H1 (cell line): ENCODE results near the gene CDKN3. TPM values are rescaled to one million over a fixed set of nuclear protein-coding genes. Genes with fewer than 3 reads are reported as not detected.

Experiments
- POLR2A ChIP-seq, 2 experiments: IDR thresholded peaks; 1 replicate in 1 of 2; 2 replicates in 1 of 2; pipeline ENCODE4 v1.6.1; 2011; ENCODE audit warnings: low read depth in 2 of 2, low read length in 2 of 2, mild to moderate bottlenecking in 2 of 2; ENCODE audit errors: control extremely low read depth in 1 of 2
- polyA plus RNA-seq, 7 experiments: library from polyadenylated mRNA; depleted of rRNA in 3 of 7; stranded (reverse) in 5 of 7; unstranded in 2 of 7; fragments of >200 nt in 5 of 7; fragments of 200-250 nt in 2 of 7; gene quantifications; 1 replicate in 5 of 7; 2 replicates in 1 of 7; 4 replicates in 1 of 7; pipeline versions ENCODE4 v1.2.1 to v1.2.3, GENCODE V29; 2011 to 2013; ENCODE audit warnings: missing spikeins in 2 of 7, mixed read lengths in 2 of 7
- total RNA-seq: library from RNA; stranded (reverse); fragmentation: NEBNext Ultra II Directional; extraction: Animal tissue kit (Norgen Biotek cat#: 25700); gene quantifications from 2 replicates; pipeline ENCODE4 v1.2.1, GENCODE V29; 2021
- TF ChIP-seq, protein P1 (sequence below): fragments of 300-600 bp; sonication (generic); IDR thresholded peaks from 2 replicates; pipeline ENCODE4 v1.7.1; 2012; ENCODE audit warnings: low read length, moderate library complexity, mild to moderate bottlenecking, inconsistent platforms; ENCODE audit not compliant: insufficient replicate concordance

CDKN3 gene
- total and polyA plus RNA-seq, 2 of the 8 experiments (the other 6 are each of a cell fraction or from before 2014, with no cell fraction given): 43.5 to 48.3 TPM

DNA sequence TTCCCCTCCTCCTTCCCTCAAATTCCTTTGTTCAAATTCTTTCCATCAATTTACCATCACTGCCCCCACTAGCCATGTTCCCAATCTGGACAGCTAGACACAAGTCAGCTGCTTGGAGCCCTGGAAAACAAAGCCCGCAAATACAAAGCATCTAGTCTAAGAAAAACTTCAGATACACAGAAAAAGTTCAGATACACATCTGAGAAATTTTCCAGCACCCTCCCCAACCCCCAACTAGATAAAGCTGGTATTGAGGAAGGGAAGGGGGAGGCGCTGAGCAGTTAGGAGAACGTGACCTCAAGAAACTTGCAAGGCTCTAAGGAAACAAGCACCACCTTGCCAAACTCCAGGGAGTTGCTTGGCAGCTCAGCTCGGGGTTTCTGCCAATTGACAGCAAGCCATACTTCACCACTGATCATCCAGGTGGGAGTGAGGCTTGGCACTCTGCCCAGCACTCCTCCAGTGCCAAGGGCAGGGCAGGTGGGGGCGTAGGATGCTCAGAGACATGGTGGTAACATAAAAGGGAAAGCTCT is 49.4 kb downstream of the CDKN3 start (continued):
- TF ChIP-seq, protein P1, sequence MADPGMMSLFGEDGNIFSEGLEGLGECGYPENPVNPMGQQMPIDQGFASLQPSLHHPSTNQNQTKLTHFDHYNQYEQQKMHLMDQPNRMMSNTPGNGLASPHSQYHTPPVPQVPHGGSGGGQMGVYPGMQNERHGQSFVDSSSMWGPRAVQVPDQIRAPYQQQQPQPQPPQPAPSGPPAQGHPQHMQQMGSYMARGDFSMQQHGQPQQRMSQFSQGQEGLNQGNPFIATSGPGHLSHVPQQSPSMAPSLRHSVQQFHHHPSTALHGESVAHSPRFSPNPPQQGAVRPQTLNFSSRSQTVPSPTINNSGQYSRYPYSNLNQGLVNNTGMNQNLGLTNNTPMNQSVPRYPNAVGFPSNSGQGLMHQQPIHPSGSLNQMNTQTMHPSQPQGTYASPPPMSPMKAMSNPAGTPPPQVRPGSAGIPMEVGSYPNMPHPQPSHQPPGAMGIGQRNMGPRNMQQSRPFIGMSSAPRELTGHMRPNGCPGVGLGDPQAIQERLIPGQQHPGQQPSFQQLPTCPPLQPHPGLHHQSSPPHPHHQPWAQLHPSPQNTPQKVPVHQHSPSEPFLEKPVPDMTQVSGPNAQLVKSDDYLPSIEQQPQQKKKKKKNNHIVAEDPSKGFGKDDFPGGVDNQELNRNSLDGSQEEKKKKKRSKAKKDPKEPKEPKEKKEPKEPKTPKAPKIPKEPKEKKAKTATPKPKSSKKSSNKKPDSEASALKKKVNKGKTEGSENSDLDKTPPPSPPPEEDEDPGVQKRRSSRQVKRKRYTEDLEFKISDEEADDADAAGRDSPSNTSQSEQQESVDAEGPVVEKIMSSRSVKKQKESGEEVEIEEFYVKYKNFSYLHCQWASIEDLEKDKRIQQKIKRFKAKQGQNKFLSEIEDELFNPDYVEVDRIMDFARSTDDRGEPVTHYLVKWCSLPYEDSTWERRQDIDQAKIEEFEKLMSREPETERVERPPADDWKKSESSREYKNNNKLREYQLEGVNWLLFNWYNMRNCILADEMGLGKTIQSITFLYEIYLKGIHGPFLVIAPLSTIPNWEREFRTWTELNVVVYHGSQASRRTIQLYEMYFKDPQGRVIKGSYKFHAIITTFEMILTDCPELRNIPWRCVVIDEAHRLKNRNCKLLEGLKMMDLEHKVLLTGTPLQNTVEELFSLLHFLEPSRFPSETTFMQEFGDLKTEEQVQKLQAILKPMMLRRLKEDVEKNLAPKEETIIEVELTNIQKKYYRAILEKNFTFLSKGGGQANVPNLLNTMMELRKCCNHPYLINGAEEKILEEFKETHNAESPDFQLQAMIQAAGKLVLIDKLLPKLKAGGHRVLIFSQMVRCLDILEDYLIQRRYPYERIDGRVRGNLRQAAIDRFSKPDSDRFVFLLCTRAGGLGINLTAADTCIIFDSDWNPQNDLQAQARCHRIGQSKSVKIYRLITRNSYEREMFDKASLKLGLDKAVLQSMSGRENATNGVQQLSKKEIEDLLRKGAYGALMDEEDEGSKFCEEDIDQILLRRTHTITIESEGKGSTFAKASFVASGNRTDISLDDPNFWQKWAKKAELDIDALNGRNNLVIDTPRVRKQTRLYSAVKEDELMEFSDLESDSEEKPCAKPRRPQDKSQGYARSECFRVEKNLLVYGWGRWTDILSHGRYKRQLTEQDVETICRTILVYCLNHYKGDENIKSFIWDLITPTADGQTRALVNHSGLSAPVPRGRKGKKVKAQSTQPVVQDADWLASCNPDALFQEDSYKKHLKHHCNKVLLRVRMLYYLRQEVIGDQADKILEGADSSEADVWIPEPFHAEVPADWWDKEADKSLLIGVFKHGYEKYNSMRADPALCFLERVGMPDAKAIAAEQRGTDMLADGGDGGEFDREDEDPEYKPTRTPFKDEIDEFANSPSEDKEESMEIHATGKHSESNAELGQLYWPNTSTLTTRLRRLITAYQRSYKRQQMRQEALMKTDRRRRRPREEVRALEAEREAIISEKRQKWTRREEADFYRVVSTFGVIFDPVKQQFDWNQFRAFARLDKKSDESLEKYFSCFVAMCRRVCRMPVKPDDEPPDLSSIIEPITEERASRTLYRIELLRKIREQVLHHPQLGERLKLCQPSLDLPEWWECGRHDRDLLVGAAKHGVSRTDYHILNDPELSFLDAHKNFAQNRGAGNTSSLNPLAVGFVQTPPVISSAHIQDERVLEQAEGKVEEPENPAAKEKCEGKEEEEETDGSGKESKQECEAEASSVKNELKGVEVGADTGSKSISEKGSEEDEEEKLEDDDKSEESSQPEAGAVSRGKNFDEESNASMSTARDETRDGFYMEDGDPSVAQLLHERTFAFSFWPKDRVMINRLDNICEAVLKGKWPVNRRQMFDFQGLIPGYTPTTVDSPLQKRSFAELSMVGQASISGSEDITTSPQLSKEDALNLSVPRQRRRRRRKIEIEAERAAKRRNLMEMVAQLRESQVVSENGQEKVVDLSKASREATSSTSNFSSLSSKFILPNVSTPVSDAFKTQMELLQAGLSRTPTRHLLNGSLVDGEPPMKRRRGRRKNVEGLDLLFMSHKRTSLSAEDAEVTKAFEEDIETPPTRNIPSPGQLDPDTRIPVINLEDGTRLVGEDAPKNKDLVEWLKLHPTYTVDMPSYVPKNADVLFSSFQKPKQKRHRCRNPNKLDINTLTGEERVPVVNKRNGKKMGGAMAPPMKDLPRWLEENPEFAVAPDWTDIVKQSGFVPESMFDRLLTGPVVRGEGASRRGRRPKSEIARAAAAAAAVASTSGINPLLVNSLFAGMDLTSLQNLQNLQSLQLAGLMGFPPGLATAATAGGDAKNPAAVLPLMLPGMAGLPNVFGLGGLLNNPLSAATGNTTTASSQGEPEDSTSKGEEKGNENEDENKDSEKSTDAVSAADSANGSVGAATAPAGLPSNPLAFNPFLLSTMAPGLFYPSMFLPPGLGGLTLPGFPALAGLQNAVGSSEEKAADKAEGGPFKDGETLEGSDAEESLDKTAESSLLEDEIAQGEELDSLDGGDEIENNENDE: no peak
- no peak for TF ChIP-seq POLR2A (IDR thresholded peaks at IDR 0.05; ENCODE audit: control extremely low read depth in 1 of 2, low read depth in 2 of 2, low read length in 2 of 2)
